GM13977 (cell line): ENCODE measurements around the gene KDM4B.
A peak's percentile ranks its signal among the peaks of the same experiment; 100 is the strongest.
"Not testable (repeated sequence)": the region's sequence is repeated elsewhere in the genome, so short reads cannot be mapped to it uniquely, and the experiment has no call there.

Experiments
- DNase-seq: peaks from one replicate; pipeline ENCODE4 v3.0.0; 2012; ENCODE audit warnings: low spot score
- CTCF ChIP-seq: IDR thresholded peaks from 2 replicates; pipeline ENCODE4 v1.5.1; 2012; ENCODE audit warnings: mild to moderate bottlenecking, control low read depth; ENCODE audit not compliant: insufficient read depth; ENCODE audit errors: extremely low read depth, missing control alignments
- in situ Hi-C: fragments of 300-500 bp; cut with MboI; formaldehyde crosslinking; loops from one replicate; pipeline ENCODE4 v1.12.0; 2022; ENCODE audit warnings: low sequenced_read_pairs, low pct_unique_long_range_greater_than_20kb, mixed read lengths, inconsistent platforms; ENCODE audit not compliant: unreplicated experiment

The KDM4B gene

GRCh38 chr19:5024282-5024681 lies 55.4 kb downstream of the KDM4B start:
- in situ Hi-C loops = no loop called here
- TF ChIP-seq CTCF = no peak
- no peak for DNase-seq

- DNase-seq = no peak
- TF ChIP-seq CTCF = no peak
- in situ Hi-C loops = no loop called here
Observed at GRCh38 chr19:5025027-5025426, 56.1 kb downstream of the KDM4B start.

GRCh38 chr19:5026706-5027273 lies 57.9 kb downstream of the KDM4B start:
- in situ Hi-C loops = no loop called here
- TF ChIP-seq CTCF = no peak
- DNase-seq = no peak

GRCh38 chr19:5028229-5028886 lies 59.4 kb downstream of the KDM4B start:
- in situ Hi-C loops = no loop called here
- no peak for TF ChIP-seq CTCF
- no peak for DNase-seq

- in situ Hi-C loops = not testable (repeated sequence)
- peak; percentile 63 for DNase-seq
- TF ChIP-seq CTCF = peak; percentile 57
Observed at GRCh38 chr19:5029596-5029995, 60.7 kb downstream of the KDM4B start.

GRCh38 chr19:5030136-5030820 lies 61.4 kb downstream of the KDM4B start:
- in situ Hi-C loops = loop anchor here (10.0 kb wide), 1 partner anchor 215 kb away; no protein-coding TSS in a partner anchor
- DNase-seq = no peak
- no peak for TF ChIP-seq CTCF
